NCI-H146 (cell line): ENCODE data around the gene CALB2.
"Not testable (repeated sequence)": the region's sequence is repeated elsewhere in the genome, so short reads cannot be mapped to it uniquely, and the experiment has no call there.

Experiments
- DNase-seq: peaks from one replicate; lab custom pipeline; 2025; lab: John Stamatoyannopoulos, UW

CALB2 gene

DNA sequence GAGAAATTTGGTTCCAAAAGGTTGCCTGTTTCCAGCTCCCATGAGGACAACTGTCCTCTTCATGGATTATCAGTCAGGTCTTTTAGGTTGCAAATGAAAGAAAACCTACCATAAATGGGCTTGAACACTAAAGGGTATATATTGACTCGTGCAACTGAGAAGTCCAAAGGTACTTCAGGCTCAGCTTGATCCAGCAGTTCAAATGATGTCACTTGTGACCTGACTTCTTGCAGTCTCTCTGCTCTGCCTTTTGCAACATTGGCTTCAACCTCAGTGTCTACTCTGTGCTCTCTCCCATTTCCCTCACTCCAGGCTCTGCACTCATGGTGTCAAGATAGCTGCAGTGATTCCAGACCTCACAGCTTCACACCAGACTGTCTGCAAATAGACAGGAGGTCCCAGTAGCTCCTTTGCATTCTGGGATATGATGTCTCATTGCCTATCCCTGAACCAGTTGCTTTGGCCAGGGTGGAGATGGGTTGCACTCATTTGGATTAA is 5.5 kb upstream of the CALB2 start:
- DNase-seq: no peak

DNA sequence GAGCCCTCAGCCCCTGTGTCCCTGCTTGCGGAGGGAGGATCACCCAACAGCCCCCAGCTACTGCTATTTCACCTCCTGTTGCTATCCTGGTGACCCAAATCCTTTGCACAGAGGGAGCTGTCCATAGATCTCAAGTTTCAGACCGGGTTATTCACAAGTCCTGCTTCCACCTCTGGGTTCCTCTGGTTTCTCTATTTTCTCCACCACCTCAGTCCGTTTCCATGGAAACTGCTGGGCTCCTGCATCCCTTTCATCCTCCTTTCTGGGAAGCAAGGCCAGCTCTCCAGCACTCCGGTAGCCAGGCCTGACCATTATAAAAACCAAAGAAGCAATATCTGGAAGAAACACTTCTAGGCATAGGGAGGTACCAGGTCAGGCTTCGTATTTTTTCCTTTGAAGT is 4.8 kb upstream of the CALB2 start:
- no peak for DNase-seq

DNA sequence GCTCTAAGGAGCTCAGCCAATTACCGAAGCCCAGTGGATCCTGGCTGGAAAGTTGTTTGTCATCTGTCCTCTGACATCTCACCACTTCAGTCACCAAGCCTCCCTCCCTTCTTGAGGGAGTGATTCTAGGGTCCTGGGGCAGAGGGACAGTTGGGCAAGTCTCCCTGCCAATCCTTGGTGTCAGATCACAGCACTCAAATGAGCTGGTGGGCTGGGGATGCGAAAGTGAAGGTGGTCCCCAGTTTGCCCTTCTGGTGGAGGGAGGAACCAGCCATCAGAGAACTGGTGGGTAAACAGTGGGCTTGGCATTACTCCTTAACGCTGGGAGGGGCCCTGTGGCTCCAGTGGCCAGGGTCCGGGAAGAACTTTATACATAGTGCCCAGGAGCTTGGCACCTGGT is 4.4 kb upstream of the CALB2 start:
- DNase-seq: no peak

DNA sequence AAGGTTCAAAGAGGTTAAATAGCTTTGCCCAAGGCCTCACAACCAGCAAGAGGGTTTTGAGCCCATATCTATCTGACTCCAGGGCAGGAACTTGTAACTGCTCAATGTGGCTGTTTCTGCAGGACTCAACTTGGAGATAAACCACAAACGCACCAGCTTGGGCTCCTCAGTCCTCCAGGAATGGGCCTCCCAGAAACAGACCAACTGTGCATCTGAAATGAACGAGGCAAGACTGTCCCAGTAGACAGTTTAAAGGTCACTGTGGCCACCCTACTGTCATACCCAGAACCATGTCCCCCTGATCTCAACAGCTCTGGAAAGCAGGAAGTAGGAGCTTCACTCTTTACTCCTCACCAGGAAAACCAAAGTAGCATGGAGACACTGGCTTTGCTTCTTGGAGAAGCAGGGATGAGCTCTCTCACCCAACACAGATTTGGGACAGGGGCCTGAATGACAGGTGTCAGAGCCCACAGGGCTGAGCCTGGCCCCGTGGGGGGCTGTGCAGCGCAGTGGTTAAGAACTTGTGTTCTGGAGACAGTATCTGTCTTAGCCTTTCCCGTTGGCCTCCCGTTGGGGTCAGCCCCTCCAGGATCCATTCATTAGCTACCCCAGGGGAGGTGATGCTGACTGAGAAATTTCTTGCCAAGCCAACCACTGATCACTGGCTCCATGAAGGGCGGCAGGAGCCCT is 2.3 kb upstream of the CALB2 start:
- no peak for DNase-seq

DNA sequence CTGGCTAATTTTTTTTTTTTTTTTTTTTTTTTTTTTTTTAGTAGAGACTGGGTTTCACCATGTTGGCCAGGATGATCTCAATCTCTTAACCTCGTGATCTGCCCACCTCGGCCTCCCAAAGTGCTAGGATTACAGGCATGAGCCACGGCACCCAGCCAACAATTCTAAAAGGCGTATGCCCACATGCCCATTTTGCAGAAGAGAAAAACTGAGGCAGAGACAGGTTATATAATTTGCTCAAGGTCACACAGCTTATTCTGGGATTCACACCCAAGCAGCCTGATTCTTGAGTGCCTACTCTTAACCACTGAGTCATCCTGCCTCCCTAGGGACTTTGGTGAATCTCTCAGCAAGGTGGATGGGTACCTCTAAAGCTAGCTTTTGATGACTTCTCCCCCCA is 1.6 kb upstream of the CALB2 start:
- not testable (repeated sequence) for DNase-seq

DNA sequence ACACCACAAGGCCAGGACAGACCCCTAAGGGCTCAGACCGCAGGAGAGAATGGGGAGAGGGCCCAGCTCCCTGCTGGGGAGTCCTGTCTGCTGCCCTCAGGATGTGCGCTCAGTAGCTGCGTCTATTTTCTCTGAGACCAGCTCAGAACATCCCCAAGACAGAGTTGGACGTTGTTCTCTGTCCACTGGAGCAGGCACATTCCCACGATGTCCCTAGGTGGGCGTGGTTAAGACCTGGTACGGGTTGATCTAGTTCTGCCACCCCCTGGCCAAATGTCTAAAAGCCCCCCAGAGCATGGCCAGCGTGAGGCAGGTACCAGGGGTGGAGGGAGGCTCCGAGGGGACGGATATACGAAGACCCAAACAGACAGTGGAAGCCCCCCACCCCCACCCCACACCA is 842 bp upstream of the CALB2 start:
- peak; percentile 21 for DNase-seq

DNA sequence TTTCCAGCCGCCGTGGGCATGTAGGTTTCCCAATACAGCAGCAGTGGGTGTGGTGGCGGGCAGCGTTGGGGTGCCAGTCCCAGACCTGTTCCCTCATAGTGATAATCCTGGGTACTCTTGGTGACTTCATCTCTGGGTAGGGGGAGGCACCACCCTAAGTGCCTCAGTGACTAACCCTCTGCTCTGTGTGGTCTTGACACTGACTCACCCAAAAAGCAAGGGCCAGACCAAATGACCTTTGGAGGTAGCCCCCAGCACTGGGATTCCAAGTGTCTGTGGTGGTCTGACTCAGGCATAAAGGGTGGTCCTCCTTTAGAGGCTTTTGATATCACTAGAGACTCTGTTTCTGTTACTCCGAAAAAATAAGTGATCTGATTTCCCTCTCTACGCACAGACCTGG is 908 bp downstream of the CALB2 start:
- no peak for DNase-seq

DNA sequence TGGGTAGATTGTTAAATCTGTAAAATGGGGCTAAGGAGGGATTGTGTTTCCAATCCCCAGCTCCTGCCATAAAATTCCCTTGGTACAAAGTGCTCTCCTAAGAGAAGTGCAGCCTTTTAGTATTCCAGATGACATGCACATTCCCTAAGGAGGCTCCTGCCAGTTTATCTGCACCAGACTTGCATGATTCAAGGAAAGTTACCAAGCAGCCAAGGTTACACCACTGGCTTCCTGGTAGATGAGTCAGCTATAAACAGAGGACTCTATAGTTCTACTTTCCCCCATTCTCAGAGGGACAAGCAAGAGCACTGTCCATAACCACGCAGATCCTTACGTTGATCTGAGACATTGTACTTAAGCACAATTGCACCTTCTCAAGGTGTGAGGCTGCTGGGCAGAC is 1.9 kb downstream of the CALB2 start:
- no peak for DNase-seq

DNA sequence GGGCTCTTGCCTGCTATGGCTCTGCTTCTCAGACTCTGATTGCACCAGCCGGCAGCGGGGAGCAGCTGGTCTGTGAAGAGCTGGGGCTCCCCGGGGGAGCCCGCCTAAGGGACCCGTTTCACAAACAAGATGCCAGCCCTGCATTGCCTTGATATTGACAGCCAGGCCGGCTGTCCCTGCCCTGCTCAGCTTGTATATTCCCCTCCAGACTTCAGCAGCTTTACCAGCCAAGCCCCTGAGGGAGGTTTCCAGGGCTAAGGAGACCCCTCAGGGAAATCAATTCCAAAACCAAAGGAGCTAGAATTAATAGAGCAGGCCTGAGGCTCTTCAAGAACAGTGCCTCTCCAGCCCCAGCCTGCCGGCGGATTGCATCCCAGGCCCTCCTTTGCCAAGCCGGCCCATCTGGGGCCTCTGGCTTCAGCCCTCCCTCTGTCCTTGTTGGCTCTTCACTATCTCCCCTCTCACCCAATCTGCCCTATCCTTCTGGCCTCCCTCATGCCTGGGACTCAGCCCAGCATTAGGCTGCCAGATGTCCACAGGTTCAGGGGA is 5.7 kb downstream of the CALB2 start:
- DNase-seq: no peak

DNA sequence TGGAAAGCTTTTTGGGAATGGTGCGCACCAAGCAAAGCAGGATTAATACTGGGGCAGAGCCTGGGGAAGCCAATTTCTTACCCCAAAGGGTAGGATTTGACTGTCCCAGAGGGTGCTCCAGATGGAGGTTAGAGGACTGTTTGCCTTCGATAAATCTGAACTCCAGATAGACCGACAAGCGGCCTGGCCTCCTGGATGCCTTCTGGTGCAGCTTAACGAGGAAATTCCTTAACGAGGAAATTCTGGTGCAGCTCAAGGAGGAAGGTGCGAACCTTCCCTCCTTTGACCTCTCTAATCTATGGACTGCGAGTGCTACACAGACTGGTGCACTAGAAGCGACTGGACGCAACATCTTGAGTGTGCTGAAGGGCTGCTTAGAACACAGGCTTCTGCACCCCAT is 6.5 kb downstream of the CALB2 start:
- no peak for DNase-seq

DNA sequence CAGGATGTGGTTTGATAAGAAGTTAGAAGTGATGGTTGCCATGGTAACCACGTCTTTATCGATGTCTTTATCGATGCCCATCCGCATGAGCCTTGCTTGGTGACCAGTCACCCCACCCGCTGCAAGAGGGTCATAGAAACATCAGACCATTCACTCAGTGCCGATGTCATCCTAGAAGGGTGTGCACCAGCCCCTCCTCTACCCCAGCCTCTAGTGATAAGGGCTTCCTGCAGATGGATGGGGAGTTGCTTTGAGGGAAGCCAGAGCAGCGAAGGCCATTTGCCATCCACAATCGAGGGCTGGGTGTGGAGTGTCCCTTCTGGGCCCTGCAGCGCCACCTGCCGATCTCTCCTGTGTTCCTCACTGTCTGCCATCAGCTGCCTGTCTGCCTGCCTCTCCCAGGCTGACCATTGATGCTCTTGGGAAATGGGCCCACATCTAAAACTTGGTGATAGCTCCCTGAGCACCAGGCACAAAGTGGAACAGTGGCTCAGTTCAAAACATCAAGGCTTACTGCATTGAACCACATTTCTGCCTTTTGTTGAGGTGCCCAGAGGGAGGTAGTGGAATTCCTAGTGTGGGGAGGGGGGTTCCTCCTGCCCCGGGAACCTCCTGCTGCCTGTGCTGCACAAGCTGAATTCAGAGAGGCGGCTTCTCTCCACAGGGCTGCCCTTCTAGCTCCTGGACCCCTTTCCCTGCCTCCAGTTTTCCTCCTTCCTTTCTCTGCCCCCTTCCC is 8.9 kb downstream of the CALB2 start:
- DNase-seq: peak; percentile 75

DNA sequence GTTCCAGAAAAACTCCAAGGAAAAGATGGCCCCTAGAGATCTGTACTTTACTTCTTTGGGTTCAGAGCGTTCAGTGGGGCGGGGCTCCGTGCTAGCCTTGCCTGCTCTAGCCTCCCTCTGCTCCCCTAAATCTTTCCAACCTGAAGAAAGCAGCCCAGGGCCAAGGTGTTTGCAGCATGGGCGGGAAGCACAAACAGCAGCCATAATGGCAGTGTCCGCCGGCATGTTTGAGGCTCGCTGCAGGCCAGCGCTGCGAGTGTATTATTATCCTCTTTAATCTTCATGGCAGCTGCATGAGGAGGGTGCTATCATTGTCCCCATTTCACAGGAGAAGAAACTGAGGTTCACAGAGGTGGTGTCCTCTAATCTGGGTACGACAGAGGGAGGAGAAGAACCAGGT is 10.4 kb downstream of the CALB2 start:
- DNase-seq: no peak

DNA sequence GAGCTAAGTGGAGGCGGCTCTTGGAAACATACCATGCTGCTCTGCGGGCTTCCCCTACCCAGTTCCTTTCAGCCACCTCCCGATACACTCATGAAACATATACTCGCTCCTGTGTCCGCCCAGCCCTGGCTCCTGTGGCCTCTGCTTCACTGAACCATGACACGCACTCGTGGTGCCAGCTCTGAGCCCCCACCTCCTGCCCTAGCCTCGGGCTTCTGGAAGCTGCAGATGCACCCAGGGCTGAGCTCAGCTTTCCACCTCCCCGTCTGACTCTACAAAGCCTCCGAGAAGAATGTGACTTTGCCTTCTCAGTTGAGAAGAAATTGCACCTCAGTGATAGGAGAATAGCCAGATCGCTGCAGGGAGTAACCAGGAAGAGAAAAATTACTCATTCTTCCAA is 11.0 kb downstream of the CALB2 start:
- DNase-seq: no peak

DNA sequence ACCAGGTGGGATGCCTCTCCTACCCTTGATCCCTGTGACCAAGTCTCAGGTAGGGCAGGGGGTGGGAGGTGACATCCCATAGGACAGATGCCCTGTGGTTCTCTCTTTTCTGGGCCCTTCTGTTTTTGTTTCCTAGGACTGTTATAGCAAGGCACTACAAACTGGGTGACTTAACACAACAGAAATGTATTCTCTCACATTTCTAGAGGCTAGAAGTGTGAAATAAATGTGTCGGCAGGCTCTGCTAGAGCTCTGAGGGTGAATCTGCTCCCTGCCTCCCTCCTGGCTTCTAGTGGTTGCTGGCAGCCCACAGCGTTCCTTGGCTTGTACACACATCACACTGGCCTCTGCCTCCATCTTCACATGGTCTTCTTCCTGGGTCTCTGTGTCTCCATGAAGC is 12.7 kb downstream of the CALB2 start:
- no peak for DNase-seq

DNA sequence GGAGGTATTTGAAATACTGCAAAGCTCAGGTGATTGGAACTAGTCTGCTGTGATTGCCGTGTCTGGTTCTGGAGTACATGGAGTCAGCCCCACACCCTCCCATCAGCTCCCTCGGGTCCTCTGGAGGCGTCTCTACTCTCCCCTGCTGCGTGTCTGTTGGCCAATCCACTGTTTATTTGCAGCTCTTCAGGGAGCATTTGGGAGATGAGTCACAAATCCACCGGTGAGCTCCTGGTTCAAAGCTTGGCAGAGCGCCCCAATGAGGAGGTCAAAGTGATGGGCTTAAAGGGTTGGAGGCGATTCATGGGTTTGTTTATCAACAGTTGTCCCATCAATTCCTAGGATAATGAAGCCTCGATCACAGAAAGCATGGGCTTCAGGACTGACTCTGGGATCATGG is 14.6 kb downstream of the CALB2 start:
- DNase-seq: no peak

DNA sequence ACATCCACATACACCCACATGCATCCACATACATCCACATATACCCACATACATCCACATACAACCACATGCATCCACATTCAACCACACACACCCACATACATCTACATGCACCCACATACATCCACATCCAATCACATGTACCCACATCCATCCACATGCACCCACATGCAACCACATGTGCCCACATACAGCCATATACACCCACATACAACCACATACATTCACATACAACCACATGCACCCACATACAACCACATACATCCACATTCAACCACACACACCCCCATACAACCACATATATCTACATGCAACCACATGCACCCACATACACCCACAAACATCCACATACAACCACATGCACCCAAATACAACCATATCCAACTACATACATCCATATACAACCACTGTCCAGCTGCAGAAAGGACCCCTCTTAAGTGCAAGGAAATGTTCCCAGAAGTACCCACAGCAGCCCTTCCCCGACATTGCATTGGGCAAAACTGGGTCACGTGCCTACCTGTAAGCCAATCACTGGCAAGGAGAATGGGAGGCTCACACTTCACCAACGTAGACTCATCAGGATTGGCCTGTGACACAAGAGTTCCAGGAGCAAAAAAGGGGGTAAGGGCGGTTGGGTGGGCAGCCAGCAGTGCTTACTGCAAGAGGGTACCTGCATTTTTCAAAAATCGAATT is 18.1 kb downstream of the CALB2 start:
- DNase-seq: no peak

DNA sequence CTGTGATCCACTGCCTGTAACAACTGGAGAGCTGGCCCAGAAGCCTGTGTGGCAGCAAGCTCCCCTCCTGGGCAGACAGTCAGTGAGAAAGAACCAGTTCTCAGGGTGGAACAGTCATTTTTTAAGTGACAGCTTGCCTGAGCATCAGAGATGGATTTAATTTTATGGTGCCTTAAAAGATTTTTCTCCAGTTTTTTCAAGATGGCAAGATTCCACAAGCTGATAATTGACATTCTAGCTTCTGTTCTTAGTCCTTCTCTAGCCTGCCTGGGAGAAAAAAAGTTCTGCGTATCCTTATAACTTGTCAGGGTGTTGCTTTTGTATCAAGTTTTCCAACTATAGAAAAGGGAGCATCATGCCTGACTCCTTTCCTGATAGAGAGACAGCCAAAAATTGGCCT is 21.2 kb downstream of the CALB2 start:
- DNase-seq: no peak

DNA sequence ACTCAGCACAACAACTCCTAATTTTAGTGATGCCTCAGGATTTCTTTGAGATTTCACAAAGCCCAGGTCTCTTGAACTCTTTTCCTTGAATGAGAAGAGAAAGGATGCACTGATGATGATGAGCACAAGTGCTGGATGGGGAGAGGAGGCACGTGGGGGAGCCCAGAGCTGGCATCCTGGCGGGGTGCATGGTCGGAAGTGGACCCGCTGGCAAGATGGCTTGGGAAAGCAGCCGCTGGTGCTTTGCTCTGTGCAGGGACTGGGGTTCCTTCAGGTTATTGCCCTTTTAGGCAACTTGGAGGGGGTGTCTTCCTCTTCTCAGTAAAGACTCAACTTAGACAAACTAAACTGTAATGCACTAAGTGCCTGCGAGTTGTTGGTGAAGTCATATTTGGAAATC is 22.3 kb downstream of the CALB2 start:
- no peak for DNase-seq

DNA sequence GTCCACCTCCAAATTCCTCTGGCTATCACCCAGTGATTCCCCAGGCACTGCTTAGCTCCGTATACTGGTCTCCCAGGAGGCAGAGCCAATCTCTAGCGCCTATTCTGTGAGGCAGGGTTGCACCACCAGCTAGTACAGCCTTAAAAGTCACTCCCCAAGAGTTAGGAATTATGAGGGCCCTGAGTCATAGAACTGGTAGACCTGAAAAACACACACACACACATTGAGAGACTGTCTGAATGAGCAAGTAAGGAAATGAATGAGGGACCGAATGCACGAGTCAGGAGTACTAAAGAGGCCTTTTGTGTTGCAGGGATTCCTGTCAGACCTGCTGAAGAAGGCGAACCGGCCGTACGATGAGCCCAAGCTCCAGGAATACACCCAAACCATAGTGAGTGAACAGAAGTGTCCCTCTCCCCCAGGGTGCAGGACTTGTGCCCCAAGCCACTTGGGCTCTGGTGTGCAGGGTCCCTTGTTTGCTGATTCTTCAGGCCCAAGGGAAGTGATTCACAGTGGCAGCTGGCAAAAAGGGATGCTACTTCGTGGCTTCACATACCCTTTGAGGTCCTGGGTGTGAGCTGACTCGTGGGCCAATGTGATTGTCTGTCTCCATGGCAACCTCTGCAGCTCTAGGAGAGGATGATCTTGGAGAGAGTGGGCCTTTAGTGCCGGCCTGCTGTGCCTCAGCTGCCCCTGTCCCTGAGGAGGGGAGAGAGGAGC is 24.7 kb downstream of the CALB2 start:
- no peak for DNase-seq

DNA sequence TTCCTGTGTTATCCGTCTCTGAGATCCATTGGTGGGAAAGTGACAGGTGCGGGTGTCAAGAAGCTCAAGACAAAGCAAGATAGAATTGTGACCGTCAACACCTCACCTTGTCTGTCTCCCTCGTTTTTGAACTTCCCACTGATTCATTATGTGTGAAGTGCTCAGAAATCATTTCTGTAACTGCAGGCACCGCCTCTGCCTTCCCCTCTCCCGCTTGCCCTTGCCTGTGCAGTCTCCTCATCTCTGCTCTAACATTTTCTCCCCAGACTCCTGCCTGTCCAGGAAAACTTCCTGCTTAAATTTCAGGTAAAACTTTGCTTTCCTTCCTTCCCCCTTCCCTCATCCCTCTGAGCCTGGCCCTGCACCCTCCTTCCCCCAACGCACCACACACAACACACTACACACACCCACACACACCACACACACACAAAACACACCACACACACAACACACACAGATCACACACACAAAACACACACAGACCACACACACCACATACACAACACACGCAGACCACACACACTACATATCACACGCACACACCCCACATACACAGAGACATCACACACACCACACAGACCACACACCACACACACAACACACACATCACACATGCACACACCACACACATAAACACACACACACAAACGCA is 25.7 kb downstream of the CALB2 start:
- no peak for DNase-seq

DNA sequence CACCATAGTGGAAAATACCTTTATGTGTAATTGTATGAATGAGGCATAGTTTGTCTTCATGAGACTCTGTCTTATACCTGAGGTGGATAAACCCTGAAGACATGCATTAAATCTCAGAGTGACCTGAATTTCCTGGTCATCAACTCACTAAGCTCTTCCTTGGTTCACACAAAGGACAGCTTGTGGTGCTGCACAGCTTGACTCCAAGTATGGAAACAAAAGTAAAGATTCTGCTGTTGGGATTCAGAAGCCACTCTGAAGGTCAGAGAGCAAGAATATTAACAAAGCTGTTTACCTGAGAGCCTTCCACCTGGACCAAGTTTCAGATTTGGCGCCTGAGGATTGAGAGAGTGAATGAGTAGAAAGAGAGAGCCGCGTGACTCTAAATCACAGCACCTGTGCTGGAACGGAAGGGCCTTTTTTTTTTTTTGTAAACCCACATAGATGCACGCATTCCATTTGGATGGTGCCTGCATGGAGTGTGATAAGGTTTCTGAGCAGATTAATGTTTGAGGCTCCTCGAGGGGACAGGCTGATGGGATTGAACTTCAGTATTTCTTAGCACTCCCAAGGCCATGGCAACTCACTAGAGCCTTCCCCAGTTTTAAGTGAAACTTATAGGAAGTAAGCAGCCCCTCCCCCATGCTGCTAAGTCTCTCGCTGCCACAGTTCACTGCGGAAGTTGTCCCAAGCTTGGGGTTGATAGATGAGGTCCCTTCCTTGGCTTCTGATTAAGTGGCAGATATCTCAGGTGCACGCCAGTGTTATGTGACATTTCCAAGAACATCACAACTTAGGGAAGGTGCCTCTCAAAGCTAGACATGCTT is 28.7 kb downstream of the CALB2 start:
- no peak for DNase-seq
